ENCODE measurements around the gene CASQ1.

The CASQ1 gene

DNA sequence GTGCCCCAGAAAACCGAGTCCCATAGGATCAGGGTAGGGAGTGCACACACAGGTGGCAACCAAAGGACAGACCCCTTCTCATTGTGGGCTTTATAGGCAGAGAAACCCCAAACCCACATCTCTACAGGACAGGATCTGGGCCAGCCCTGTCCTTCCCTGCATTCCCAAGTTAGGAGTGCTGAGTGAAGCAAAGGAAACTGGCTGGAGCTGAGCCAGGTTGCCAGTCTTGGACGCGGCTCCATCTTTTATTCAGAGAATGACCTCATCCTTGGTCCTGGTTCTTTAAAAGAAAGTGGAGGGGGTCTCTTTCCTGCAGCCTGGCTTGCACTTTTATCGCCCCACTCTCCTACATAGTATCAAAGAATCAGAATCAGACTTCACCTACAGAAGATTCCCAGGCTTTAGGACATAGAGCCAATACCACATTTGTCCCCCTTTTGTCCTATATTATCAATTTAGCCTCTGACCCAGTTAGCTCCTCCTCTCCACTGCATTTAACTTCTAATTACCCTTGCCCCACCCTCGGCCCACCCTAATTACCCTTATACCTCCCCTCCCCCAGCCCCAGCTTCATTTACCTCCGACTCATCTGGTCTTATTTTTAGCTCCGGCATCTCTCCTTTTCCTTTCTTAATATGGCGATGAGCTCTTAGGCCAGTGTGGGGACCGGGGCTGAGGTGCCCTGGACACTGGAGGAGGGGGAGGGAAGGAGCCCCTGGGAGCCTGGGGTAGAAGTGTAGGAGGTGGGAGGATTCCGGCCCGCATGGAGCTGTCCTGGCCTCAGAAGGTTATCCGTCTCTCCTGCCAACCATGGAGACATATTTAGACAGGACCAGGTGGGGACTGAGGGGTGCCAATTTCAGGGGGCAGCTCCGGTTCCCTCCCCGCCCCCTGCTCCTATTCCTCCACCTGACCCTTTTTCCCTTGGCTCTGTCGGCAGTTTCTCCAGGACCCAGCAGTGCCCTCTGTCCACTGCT lies at the start of gene CASQ1:
Gene CASQ1 (plus strand): TSS at position 927 of the 977 bp plus-strand sequence. CDS start 177 bp downstream, outside the sequence.
- DNase-seq (ENCODE audit: low read depth in 2 of 2) = no peak

DNA sequence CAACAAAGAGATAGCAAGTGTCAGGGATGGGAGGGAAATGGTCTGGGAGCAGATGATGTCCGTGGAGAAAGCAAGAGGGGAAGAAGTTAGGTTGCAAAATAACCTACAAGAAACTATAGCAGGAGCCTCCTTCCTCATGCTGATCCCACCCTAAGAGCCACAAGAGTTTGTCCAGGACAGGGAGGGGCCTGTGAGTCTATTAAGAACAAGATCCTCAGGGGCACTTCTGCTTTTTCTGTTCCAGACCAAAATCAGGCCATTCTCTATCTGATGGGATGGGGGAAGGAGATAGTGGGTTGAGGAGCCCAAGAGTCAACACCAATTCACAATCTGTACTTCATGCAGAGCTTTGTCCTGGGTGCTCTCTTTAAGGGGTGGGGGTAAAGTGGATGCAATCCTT lies 46.7 kb upstream of the CASQ1 start:
- DNase-seq (ENCODE audit: low read depth in 2 of 2) = no peak

DNA sequence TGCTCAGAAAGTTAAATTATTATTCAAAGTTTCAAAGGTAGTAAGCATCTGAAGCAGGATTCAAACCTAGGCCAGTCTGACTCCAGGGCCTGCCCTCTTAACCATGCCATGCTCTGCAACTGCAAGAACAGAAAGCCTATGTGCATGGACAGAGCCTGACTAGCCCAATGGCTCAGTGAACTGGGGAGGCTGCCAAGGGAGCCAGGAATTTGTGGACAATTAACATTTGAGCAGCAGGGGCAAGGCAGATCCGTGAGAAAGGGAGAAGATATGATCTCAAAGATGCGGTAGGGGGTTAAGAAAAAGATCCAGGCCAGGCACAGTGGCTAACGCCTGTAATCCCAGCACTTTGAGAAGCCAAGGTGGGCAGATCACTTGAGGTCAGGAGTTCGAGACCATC lies 45.5 kb upstream of the CASQ1 start:
- no peak for DNase-seq (ENCODE audit: low read depth in 2 of 2)

- DNase-seq (ENCODE audit: low read depth in 2 of 2) = no peak
These were observed 44.3 kb upstream of the CASQ1 start for GRCh38 chr1:160146107-160146506.

DNA sequence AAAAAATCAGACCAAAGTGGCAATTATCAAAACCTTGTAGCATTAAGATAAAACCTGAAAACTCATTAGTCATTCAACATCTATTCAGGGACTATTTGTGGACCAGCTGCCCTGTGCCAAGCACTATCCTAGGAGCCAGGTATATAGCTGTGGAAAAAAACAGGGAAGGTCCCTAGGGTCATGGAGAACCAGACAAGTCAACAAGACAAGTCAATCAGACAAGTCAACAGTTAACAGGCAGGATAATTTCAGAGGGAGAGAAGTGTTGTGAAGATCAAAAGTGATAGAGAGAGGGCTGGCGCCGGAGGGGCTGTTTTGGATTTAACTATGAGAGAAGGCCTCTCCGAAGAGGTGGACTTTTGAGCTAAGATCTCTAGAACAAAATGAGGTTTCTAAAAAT lies 42.3 kb upstream of the CASQ1 start:
- DNase-seq (ENCODE audit: low read depth in 2 of 2) = no peak

DNA sequence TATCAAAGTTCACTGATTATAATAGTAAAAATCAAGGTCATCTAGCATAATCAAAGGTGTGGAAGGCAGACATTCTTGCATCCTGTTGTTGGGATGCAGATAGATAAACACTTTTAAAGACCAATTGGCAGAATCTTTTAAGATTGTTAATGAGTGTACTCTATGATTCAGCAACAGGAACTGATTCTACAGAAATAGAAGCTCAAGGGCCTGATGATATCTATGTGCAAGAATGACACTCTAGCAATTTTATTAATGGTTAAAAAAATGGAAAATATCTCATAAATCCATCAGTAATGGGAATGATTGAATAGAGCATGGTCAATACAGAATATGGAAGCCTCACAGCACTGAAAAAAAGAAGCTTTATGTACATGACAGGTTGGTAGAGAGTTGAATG lies 41.1 kb upstream of the CASQ1 start:
- no peak for DNase-seq (ENCODE audit: low read depth in 2 of 2)

DNA sequence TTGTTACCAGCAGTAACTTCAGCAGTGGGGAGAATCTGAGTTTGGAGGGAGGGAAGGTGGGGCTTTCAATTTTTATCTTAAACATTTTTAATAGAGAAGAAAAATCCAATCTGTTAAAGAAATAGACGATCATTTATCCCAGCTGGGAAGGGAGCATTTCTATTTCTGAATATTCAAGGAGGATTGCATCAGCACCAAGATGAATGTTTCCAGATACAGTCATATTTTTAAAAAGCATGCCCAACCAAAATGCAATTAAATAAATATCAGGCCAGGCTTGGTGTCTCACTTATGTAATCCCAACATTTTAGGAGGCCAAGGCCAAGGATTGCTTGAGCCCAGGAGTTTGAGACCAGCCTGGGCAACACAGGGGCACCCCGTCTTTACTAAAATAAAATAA lies 40.7 kb upstream of the CASQ1 start:
- DNase-seq (ENCODE audit: low read depth in 2 of 2) = no peak

DNA sequence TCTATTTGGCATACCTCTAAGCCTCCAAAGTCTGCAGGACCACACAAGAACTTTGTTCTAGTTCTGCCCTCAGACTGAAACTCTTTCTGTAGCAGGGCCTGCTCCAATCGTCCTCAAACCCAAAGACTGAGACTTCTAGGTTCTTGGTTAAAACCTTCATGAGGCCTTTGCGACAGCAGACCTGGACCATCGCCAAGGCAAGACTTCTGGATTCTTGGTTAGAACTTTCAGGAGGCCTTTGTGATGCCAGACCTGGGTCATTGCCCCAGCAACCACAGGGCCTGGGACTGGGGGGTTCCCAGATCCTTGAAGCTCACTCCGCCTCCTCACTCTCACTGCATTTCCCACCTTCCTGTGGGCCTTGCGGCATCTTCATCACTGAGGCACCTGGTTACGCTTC lies 39.1 kb upstream of the CASQ1 start, which contains the start of gene ATP1A4:
Gene ATP1A4 (plus strand): TSS at position 301 of the 400 bp plus-strand sequence. CDS start 438 bp downstream, outside the sequence.
- no peak for DNase-seq (ENCODE audit: low read depth in 2 of 2)

DNA sequence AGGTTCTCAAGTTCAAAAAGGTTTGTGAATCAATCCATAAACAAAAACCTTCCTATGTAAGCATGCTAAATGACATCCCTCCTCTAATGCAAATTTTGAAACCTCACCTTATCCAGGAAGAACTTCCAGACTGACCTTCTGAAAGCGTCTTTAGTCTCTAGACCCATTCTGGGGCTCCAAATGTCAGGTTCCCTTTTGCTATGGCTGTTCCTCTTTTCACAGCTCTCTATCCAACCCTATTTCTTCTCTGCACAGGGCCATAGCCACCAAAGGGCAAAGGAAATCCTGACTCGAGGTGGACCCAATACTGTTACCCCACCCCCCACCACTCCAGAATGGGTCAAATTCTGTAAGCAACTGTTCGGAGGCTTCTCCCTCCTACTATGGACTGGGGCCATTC lies 35.6 kb upstream of the CASQ1 start:
- DNase-seq (ENCODE audit: low read depth in 2 of 2) = no peak

DNA sequence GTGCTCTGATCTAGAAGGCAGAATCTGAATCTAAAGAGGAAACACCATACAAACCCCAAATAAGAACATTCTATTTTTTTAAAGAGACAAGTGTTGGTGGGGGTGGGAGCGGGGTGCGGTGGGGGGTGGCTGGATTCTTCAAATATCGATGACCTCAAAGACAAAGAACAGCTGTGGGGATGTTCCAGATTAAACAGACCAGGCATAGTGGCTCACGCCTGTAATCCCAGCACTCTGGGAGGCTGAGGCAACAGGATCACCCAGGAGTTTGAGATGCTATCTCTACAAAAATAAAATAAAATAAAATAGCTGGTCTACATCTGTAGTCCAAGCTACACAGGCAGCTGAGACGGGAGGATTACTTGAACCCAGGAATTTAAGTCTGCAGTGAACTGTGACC lies 34.0 kb upstream of the CASQ1 start:
- no peak for DNase-seq (ENCODE audit: low read depth in 2 of 2)

DNA sequence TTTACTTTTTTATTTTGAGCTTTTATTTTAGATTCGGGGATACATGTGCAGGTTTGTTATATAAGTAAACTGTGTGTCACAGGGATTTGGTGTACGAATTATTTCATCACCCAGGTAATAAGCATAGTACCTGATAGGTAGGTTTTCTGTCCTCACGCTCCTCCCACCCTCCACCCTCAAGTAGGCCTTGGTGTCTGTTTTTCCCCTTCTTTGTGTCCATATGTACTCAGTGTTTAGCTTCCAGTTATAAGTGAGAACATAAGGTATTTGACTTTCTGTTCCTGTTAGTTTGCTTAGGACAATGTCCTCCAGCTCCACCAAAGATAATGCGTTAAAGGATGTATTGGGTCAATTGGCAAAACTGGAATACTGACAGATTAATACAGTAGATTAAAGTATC lies 33.2 kb upstream of the CASQ1 start:
- DNase-seq (ENCODE audit: low read depth in 2 of 2) = no peak

DNA sequence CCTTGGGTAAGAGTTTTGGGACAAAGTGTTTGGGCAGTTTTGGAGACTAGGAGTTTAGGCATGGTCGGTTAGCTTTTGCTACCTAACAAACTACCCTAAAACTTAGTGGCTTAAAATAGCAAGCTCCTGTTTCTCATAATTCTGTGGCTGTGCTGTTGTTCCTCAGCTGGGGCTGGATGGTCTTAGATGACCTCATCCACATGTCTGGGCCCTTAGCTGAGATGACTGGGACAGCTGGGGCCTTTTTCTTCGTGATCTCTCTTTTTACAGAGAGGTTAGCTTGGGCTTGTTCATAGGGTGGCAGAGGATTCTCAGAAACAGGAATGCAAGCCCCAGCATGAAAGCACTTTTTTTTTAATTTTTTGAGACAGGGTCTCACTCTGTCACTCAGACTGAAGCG lies 32.3 kb upstream of the CASQ1 start:
- no peak for DNase-seq (ENCODE audit: low read depth in 2 of 2)

GRCh38 chr1:160158534-160158933 lies 31.8 kb upstream of the CASQ1 start:
- DNase-seq (ENCODE audit: low read depth in 2 of 2) = no peak

GRCh38 chr1:160159846-160160245 lies 30.5 kb upstream of the CASQ1 start:
- DNase-seq (ENCODE audit: low read depth in 2 of 2) = no peak

DNA sequence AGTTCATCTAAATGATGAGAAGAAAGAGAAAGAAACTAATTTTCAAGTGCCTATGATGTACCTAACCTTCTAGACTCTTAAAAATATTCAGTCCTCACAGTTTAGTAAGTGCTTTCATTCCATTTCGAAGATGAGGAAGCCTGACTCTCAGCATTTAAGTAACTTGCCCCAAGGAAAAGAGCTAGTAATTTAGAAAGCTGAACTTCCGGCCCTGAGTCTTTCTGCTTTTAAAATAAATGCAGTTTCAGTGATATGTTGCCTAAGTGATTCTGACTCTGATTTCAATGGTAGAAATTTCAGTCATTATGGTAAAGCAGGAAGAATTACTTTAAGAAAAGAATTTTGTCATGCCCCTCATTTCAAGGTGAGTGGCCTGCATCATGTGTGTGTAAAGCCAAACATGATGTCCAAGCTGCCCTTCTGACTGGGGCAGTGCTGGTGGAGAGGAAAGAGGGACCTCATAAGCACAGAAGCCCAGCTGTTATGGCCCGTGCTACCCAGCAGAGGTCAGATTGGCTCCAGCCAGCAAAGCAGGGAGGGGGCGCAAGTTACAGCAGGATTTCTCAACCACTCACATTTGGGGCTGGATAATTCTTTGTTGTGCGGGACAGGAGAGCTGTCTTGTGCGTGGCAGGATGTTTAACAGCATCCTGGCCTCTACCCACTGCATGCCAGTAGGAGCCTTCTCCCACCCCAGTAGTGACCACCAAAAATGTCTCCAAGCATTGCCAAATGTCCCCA lies 28.2 kb upstream of the CASQ1 start:
- no peak for DNase-seq (ENCODE audit: low read depth in 2 of 2)

DNA sequence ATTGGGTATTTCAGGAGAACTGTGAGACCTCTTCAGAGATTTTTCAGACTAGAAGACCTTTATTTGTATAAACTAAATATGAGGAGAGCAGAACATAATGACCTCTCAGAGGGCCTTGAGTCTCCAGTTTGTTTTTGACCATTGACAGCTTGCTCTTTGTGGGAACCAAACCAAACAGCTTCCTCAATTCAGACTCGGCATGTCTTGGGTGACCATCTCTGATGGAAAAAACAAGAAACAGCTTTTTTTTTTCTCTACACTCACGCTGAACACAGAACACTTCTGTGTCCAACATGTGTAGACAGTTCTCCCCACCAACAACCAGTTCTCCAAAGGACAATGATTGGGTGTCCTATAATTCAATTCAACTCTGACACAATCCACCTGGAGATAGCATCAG lies 27.4 kb upstream of the CASQ1 start:
- no peak for DNase-seq (ENCODE audit: low read depth in 2 of 2)

GRCh38 chr1:160163615-160164014 lies 26.8 kb upstream of the CASQ1 start:
- DNase-seq (ENCODE audit: low read depth in 2 of 2) = no peak

DNA sequence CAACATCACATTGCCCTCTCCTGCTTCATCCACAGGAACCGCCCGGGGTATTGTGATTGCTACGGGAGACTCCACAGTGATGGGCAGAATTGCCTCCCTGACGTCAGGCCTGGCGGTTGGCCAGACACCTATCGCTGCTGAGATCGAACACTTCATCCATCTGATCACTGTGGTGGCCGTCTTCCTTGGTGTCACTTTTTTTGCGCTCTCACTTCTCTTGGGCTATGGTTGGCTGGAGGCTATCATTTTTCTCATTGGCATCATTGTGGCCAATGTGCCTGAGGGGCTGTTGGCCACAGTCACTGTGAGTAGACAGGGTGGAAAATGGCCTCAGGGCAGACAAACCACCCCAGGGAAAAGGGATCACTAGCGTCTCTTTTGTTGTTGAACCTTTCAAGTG lies 26.3 kb upstream of the CASQ1 start:
- no peak for DNase-seq (ENCODE audit: low read depth in 2 of 2)

DNA sequence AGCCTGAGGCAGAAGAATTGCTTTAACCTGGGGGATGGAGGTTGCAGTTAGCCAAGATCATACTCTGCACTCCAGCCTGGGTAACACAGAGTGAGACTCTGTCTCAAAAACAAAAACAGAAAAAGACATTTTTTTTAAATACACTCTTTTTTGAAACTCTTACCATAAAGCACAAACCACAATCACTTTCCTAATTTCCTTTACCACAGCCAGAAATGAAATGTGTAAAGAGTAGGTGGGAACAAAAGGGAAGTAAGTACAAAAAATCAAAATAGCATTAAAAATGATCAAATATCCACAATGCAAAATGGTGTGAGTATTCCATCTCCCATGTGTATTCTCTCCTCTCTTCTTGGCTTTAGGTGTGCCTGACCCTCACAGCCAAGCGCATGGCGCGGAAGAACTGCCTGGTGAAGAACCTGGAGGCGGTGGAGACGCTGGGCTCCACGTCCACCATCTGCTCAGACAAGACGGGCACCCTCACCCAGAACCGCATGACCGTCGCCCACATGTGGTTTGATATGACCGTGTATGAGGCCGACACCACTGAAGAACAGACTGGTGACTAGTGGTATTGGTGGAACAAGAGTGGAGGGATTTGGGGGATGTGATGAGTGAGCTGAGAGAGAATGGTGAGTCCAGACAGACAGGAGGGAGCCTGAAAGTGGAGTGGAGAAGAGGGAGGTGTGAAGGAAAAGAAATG lies 24.1 kb upstream of the CASQ1 start:
- no peak for DNase-seq (ENCODE audit: low read depth in 2 of 2)

- DNase-seq (ENCODE audit: low read depth in 2 of 2) = no peak
These were observed 23.3 kb upstream of the CASQ1 start for GRCh38 chr1:160167056-160167455.

- DNase-seq (ENCODE audit: low read depth in 2 of 2) = no peak
These were observed 22.8 kb upstream of the CASQ1 start for GRCh38 chr1:160167580-160167979.

GRCh38 chr1:160168016-160168415 lies 22.4 kb upstream of the CASQ1 start:
- DNase-seq (ENCODE audit: low read depth in 2 of 2) = no peak

Data from stimulated activated CD4-positive, alpha-beta T cell treated with anti-CD3 and anti-CD28 coated beads, Interleukin-1b, Interleukin-23, amount 100 ng/mL, for 1 hour (primary cell).